ENCODE results near the gene TNRC6C. TPM values are rescaled to one million over a fixed set of nuclear protein-coding genes. Genes with fewer than 3 reads are reported as not detected.

Gene TNRC6C
- total and polyA plus RNA-seq, 9 of the 15 experiments (the other 6 are each of a cell fraction or from before 2014, with no cell fraction given), result 0.20 to 4.9 (median 2.3) TPM

DNA sequence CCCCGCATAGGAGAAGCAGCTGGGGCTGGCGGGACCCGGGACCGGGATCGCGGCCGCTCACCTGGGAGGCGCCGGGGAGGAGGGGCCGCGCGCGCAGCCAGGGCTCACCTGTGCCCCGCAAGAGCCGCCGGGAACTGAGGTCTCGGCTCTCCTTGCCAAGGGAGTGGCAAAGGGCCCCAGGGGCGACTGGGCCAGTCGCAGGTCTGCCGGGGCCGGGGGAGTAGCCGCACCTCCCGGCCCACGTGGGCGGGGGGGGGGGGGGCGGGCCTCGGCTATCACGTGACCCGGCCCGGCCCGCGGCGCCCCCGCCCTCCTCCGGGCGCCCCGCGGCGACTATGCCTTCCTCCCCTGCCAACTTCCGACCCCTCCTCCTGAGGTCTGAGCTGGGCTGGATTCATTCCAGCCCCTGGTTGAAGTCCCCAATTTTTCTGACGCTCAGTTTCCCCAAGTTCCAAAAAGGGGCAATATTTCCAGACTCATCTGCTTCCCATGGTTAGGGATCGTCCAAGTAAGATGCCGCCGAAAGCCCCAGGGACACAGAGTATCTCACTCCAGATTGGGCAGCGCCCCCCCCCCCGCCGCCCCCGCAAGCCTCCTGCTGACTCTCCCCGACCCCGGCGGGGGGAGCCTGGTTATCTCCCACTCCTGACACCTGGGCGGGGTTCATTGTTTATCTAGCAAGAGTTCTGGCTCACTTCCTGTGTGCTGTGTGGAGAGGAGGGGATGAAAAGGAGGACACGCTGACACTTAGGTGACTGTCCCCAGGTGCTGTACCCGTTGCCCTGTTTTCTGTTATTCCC lies 170.2 kb downstream of the TNRC6C start, which contains the start of gene TMC6 (continued):
- TF ChIP-seq NR2F6 (CRISPR knock-in tag; IDR thresholded peaks at IDR 0.05) (no peak), ZNF77 (CRISPR knock-in tag; IDR thresholded peaks at IDR 0.05) (no peak; the same call in 1 of the 2 replicates), PRMT5 (CRISPR knock-in tag; IDR thresholded peaks at IDR 0.05) (no peak), SMARCE1 (IDR thresholded peaks at IDR 0.05) (peak; percentile 85), SRSF1 (IDR thresholded peaks at IDR 0.05; ENCODE audit: low read depth, low read length) (no peak), SREBF1 (IDR thresholded peaks at IDR 0.05; ENCODE audit: borderline replicate concordance, low read depth, low read length) (no peak; the same call in 1 of the 2 replicates), ESRRA (IDR thresholded peaks at IDR 0.05; ENCODE audit: borderline replicate concordance, low read depth) (peak; percentile 84; the same call in 1 of the 2 replicates), ZNF146 (CRISPR knock-in tag; IDR thresholded peaks at IDR 0.05; ENCODE audit: unreplicated experiment) (no peak), CBX3 (IDR thresholded peaks at IDR 0.05; ENCODE audit: borderline replicate concordance in 1 of 2, low read length in 2 of 2) (peak in 1 of 2 experiments; percentile 68; a peak in 1 of 3 replicates), TCF3 (CRISPR knock-in tag; IDR thresholded peaks at IDR 0.05) (peak; percentile 85), CHCHD3 (CRISPR knock-in tag; IDR thresholded peaks at IDR 0.05) (no peak), ZNF121 (CRISPR knock-in tag; conservative IDR thresholded peaks at IDR 0.05) (no peak; the same call in 1 of the 2 replicates), RBM39 (optimal IDR thresholded peaks at IDR 0.05; ENCODE audit: low read depth, low read length) (no peak), MGA (IDR thresholded peaks at IDR 0.05) (no peak), SMAD4 (CRISPR knock-in tag; conservative IDR thresholded peaks at IDR 0.05) (peak; percentile 79; the same call in 1 of the 2 replicates), SRSF9 (IDR thresholded peaks at IDR 0.05; ENCODE audit: borderline replicate concordance, low read depth, low read length) (no peak), ZNF75A (CRISPR knock-in tag; IDR thresholded peaks at IDR 0.05) (no peak), ZSCAN29 (IDR thresholded peaks at IDR 0.05) (no peak), HLTF (IDR thresholded peaks at IDR 0.05) (no peak)
